GM21786 (cell line): ENCODE results near the gene STXBP2.

Experiments
- ATAC-seq: cut with Tn5 transposase; IDR thresholded peaks from one replicate; pipeline ENCODE4 v1.9.1; 2021; ENCODE audit not compliant: unreplicated experiment

Gene STXBP2

DNA sequence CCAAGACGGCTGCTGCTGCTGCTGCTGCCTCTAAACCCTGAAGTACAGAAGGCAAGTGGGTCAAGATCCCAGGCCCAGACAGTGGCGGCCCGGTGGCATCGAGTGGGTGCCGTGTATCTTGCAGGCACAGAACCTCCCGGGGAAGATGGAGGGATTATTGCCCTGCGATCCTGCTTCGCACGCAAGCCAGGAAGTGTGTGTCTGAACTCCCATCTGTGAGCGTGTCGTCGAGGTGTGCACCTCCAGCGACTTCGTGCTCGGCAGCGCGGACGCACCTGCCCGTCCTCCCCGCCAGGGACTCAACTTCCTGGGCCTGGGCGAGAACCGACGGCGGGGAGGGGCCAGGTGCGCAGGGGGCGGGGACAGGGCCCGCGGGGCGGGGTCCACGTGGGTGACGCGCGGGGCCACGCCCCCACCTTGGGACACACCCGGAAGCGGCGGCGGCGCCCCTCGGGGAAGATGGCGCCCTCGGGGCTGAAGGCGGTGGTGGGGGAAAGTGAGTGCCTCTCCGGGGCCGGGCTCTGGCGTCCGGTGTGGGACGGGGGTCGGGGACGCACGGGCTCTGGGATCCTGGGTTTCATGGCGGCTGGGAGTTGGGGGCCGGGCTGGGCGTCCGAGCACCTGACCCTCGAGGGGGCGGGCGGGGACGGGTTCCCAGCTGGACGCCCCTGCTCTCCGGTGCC is at the start of gene STXBP2:
Gene STXBP2, plus strand, starts transcription at position 420 of the 683 bp plus-strand sequence. Its CDS starts 40 bp downstream, at position 460.
- no peak for ATAC-seq

DNA sequence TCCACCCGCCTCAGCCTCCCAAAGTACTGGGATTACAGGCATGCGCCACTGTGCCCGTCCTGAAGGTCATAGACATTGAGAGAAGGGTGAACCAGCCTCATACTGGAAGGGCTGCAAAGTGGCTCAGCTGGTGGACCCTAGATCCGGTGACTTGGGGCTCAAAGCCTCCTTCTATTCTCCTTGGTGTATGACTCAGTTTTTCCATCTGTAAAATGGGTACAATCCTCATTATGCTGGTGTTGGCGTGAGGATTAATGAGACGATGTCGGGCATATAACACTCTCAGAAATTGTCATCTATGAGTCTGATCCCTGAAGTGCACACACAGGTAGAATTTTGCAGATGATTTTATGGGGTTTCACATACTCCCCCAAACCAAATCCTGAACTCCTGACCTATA is 47.1 kb upstream of the STXBP2 start:
- ATAC-seq: no peak

DNA sequence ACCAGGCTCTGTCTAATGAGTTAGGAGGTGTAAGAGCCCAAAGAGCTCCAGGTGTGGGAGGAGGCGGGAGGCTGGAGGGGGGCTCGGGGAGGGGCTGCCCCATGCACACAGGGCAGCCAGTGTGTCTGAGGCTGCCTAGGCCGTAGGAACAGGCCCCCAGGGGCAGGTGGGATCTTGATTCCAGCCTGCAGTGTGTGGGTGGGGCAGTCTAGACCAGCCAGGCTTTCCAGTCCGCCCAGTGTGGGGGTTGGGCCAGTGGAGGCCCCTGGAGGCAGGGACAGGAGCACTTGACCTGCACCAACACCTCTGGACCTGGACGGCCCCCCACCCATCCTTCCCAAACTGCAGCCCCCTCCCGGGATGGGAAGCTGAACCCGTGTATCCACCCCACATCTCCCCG is 46.7 kb upstream of the STXBP2 start:
- ATAC-seq: no peak

DNA sequence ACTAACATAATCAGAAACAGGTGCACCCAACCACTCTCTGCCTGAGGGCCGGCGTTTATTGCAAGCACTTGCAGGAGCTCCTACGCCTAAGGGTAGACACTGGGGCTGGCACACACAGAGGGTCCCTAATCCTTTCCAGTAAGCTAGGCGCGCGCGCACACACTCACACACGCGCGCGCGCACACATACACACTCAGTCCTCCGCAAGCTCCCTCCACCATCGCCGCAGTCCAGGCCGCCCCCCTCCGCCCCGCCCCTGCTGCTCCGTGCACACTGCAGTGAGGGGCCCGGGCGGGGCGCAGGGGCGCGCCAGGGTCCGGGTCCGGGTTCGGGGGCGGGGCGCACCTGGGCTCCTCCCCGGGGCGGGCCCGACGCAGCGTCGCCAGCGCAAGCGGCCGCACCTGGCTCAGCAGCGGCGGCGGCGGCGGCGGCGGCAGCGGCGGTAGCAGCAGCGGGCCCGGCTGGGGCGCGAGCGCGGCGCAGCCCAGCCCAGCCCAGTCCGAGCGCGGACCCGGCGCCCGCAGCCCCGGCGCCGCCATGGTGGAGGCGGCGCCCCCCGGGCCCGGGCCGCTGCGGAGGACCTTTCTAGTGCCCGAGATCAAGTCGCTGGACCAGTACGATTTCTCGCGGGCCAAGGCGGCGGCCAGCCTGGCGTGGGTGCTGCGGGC is 41.3 kb upstream of the STXBP2 start, which contains the start of gene CAMSAP3:
Gene CAMSAP3, plus strand, starts transcription at position 398 of the 668 bp plus-strand sequence. Its CDS starts 140 bp downstream, at position 538.
- no peak for ATAC-seq

DNA sequence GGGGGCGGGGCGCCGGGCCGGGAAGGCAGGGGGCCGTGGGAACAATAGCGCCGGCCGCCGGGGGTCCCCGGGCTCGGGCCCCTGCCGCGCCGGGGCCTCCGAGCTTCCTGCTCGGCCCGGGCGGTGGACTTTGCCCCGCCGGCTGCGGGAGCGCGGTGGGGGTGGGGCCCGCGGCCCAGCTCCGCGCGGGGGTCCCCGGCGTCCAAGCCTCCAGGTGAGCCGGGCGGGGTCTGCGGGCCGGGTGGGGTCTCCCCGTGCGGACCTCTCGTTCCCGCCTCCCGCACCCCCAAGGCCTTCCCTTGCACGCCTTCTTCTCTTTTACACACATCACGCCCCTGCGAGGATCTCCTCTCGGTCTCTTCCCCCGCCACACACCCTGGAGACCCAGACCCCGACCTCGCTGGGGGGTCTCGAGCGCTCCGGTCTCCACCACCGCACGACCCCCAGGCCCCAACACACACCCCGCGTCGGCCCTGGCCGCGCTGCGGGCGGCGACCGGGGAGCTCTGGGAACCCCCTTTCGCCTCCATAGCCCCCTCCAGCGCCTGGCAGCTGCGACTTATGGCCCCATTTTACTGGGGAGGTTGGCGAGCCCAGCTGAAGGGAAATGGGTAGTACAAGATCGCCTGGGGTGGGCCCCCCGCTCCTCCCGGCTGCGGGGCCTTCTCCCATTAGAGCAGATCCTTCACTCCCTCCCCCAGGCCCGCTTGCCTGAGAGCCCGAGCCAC is 40.5 kb upstream of the STXBP2 start:
- no peak for ATAC-seq

DNA sequence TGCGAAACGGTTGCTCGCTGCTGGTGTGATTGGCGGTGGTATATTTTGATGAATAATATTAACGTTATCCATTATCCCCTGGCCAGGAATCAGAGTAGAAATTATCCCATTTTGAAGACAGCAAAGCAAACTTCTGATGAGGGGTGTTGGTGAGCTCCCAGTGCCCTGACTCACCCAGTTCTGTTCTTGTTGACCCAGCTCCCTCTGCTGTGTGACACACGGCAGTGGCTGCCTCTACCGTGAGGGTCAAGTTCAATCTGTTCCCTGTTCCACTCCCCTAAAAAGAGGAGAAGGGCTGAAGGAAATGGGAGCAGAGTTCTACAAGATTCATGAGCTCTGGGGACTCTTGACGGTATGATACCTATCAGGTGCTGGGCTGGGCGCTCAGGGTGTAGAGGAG is 39.2 kb upstream of the STXBP2 start:
- no peak for ATAC-seq

DNA sequence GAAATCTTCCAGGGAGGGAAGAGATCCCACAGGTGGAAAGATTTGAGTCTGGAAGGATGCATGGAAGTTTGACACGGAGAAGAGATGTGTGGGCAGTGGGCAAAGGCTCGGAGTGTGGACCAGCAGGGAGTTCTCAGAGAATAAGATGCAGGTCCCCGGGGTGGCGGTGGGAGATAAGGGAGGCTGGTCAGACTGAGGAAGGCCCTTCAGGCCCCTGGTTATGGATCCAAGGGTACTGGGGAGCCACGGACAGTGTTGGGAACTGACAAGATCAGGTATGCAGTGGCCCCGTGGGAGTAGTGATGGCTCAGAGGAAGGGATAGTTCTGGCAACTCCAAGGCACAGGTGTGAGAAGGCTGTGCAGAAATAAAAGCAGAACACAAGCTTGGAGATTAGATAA is 38.7 kb upstream of the STXBP2 start:
- no peak for ATAC-seq

DNA sequence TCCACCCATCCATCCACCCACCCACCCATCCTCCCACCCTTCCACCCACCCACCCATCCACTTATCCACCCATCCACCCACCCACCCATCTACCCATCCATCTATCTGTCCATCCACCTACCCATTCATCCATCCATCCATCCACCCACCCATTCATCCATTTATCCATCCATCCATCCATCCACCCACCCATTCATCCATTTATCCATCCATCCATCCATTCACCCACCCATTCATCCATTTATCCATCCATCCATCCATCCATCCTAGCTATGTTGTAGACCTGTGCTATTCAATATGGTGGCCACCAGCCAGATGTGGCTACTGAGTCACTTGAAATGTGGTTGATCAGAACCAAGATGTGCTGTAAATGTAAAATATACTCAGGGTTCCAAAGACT is 36.2 kb upstream of the STXBP2 start:
- no peak for ATAC-seq

DNA sequence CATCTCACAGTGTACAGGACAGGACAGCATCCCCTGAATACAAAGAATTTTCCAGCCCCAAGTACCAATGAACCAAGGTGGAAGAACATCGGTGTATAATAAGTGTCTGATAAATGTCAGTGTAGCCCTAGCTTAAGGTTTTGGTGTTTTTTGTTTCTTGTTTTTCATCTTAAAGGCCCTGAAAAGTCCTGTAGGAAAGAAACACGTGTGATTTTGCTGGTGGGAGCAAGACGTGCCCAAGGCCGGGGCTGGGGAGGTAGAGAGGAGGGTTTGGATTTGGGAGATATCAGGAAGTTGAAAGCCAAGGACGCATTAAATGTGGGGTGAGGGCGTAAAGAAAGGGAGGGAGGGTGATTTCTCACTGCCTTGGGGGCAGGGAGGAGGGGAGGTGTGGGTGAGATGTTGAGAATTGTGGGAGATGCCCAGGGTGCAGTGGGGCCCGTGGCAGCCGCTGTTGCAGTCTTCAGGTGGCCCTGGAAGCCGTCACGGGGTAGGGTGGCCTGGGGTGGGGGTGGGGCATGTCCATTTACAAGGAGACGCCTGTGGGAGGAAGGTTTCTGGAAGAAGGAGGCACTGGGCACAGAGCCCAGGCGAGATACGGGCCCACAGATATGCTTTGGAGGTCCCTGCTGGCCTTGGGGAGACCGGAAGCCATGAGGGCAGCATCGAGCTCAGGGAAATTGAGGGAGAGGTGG is 34.5 kb upstream of the STXBP2 start:
- no peak for ATAC-seq

DNA sequence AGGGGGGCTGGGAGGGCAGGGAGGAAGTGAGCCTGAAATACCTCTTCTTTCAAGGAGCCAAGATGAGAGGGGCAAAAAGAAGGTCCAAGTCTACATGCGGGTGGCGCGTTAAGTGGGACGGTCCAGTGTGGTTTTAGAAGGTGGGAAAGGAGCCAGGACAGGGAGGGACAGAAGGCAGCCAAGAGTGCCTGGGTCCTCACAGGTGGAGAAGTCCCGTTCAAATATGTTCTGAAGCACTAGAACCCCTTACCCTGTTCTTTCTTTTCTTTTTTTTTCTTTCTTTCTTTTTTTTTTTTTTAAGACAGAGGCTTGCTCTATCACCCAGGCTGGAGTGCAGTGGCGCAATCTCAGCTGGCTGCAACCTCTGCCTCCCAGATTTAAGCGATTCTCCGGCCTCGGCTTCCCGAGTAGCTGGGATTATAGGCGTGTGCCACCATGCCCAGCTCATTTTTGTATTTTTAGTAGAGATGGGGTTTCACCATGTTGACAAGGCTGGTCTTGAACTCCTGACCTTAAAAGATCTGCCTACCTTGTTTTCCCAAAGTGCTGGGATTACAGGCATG is 33.9 kb upstream of the STXBP2 start:
- no peak for ATAC-seq

DNA sequence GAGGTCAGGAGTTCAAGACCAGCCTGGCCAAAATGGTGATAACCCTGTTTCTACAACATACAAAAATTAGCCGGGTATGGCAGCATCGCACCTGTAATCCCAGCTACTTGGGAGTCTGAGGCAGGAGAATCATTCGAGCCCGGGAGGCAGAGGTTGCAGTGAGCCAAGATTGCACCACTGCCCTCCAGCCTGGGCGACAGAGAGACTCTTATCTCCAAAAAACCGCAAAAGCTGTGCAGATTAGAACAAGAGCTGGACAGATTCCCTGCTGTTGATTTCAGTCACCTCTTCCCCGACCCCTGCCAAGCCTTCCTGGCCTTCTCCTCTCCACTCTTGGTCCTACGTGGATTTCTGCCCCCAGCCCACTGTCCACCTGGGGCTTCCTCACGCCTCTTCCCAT is 33.0 kb upstream of the STXBP2 start:
- ATAC-seq: no peak

DNA sequence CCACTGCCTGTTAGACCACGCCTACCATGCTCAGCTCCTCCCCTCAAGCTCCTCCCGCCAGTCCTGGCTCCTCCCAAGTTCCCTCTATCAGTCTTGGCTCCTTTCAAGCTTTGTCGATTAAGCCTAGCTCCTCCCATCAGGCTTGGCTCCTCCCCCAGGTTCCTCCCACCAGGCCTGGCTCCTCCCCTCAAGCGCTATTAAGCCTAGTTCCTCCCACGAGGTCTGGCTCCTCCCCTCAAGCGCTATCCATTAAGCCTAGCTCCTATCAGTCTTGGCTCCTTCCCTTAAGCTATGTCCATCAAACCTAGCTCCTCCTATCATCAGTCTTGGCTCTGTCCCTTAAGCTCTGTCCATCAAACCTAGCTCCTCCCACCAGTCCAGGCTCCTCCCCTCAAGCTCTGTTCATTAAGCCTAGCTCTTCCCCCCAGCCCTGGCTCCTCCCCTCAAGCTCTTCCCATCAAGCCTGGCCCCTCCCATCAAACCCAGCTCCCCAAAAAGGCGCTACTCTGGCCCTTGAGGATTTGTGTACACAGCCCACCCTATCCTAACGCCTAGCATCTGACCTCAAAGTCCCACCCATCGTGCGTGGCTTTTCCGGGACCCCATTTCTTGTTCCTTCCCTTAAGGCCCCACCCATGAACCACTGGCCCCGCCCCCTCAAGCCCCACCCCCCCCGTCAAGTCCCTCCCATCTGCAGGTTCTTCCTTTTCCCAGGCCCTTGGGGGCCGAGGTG is 31.3 kb upstream of the STXBP2 start:
- no peak for ATAC-seq

DNA sequence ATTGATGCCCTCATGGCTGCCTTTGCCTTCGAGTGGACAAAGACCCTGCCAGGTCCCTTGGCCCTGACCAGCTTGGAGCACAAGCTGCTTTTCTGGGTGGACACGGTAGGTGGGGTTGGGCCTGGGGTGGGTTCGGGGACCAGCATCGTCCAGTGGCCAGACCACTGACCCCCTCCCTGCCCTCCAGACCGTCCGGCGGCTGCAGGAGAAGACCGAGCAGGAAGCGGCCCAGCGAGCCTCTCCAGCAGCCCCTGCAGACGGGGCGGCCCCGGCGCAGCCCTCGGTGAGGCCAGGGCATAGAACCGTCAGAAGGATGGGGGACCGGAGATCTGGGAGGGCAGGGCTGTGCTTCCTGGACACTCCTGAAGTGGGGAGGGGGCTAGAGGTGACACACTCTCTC is 30.6 kb upstream of the STXBP2 start:
- ATAC-seq: no peak

DNA sequence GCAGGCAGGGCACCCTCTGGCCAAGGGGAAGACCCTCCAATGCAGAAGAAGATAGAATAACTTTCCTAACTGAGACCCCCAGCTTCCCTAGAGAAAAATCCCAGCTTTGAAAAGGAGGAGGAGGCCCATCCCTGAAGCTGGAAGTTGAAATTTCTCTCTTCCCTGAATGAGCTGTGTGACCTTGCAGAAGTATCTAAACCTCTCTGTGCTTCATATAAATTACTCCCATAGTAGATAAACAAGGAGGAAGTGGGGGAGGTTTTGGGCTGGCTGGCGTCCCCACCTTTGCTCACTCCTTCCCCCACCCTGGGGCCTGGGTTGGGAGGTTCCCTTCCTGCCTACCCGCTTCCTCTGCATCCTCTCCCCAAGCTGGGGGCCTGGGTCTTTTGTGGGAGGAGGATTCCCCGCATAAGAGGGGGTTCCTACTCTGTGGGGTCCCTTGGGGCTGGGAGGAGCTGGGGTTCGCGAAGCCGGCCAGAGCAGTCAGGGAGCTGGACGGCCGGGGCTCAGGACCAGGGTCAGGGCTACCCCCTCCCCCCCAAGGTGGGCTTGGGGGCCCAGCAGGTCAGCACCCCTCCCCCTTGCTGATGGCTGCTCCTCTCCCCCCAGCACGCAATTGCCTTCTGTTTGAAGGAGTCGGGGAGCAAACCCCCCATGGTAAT is 29.6 kb upstream of the STXBP2 start:
- ATAC-seq: no peak

DNA sequence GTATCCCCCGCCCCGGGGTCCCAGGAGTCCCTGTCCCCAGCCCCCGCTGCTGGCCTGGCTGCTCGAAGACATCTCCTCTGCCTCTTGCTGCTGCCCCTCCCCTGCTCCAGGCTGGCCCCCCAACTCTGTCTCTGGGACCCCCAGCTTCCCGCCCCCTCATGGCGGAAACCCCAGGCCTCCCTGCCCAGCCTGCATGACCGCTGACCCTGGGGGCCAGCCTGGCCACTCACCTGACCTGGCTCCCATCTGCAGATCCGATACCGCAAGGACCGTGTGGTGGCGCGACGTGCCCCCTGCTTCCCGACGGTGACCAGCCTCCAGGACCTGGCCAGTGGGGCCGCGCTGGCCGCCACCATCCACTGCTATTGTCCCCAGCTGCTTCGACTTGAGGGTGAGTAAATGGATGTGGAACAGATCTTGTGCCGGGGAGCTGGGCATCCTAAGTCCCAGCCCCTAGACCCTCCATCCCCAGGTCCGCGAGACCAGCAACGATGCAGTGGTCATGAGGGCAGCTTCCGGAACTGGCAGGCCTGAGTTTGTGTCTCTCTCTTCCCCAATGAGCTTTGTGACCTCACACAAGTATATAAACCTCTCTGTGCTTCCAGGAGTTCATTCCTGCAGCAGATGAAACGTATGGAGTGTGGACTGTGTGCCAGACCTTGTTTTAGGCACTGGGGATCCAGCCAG is 28.9 kb upstream of the STXBP2 start:
- no peak for ATAC-seq

DNA sequence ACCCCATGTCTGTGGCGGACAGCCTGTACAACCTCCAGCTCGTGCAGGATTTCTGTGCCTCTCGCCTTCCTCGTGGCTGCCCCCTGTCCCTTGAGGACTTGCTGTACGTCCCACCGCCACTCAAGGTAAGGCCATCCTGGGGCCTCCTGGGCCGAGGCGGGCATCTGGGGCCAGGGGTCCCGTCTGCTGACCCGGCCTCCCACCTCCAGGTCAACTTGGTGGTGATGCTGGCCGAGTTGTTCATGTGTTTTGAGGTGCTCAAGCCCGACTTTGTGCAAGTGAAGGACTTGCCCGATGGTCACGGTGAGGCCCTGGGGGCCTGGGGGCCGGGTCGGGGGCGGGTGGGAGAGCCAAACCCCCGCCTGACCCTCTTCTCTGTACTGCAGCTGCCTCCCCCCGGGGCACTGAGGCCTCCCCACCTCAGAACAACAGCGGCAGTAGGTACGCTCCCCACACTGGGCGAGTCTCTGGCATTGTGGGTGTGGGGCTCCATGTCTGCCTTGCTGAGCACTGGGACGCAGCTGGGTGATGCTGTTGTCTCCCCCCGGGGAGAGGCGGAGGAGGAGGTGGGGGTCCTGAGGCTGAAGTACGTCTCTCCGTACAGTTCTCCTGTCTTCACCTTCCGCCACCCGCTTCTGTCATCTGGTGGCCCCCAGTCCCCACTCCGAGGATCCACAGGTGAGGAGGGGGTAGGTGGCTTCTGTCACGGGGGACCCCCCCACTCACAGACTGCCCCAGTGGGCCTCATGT is 26.2 kb upstream of the STXBP2 start:
- no peak for ATAC-seq

DNA sequence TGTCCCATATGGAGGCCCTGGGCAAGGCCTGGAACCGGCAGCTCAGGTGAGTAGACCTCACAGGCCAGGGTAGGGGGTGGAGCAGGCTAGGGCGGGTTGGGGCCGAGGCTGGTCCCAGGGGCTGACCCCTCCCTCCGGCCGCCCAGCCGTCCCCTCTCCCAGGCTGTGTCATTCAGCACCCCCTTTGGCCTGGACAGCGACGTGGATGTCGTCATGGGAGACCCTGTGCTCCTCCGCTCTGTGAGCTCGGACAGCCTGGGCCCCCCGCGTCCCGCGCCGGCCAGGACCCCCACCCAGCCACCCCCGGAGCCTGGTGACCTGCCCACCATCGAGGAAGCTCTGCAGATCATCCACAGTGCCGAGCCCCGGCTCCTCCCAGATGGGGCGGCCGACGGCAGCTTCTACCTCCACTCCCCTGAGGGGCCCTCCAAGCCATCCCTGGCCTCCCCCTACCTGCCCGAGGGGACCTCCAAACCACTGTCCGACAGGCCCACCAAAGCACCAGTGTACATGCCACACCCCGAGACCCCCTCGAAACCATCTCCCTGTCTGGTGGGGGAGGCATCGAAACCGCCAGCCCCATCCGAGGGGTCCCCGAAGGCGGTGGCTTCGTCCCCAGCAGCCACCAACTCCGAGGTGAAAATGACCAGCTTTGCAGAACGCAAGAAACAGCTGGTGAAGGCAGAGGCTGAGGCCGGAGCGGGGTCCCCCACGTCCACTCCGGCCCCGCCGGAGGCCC is 25.2 kb upstream of the STXBP2 start:
- ATAC-seq: no peak
